HCT116 (cell line): Measurements from ENCODE around the gene FTHL17. TPM values are rescaled to one million over a fixed set of nuclear protein-coding genes. Genes with fewer than 3 reads are reported as not detected.

ENCODE experiments used
- ATAC-seq: fragments of 200-7000 bp; cut with Tn5 transposase; 2 replicates; pipeline ENCODE4 v1.9.1; 2020; ENCODE audit warnings: mild to moderate bottlenecking, moderate library complexity
- BruUV-seq: library from RNA; stranded (reverse); fragments of 400-500 nt; replicated peaks from 2 replicates; lab custom pipeline; 2021; lab: Mats Ljungman, UMichigan
- CTCF ChIA-PET: fragments of 300-600 bp; sonication (Branson Sonifier 250); formaldehyde crosslinking; loops from one replicate; lab custom pipeline; 2021; ENCODE audit warnings: antibody characterized with exemption; lab: Charles Lee
- POLR2A ChIA-PET: fragments of 300-600, 350-600 bp; sonication (Branson Sonifier 250); formaldehyde crosslinking; loops from one replicate; lab custom pipeline; 2021; ENCODE audit warnings: antibody characterized with exemption; lab: Charles Lee
- RAD21 ChIA-PET, 2 experiments: fragments of 300-600 bp; sonication (Branson Sonifier 250); formaldehyde crosslinking; loops; one replicate each; lab custom pipeline; 2023; ENCODE audit warnings: low total read pairs in 2 of 2; ENCODE audit not compliant: uncharacterized antibody in 2 of 2, unreplicated experiment in 2 of 2, low non-redundant PET in 1 of 2; lab: Charles Lee
- DNase-seq: peaks from one replicate; pipeline ENCODE4 v3.0.0-alpha.2; 2010; ENCODE audit warnings: low read depth, low spot score
- H2AFZ ChIP-seq: fragments of 200-600 bp; shearing (Covaris generic), sonication (generic); 2 replicates; pipeline ENCODE4 v1.6.1; 2017; ENCODE audit warnings: low read depth, mixed run types, mixed read lengths, antibody characterized with exemption, low read length; ENCODE audit not compliant: poor library complexity, severe bottlenecking
- H3K27ac ChIP-seq: 2 replicates; pipeline ENCODE4 v1.5.1; 2012; ENCODE audit warnings: low read depth, low read length
- H3K27me3 ChIP-seq: fragments of 200-600 bp; sonication (generic); 2 replicates; pipeline ENCODE4 v1.6.1; 2016; ENCODE audit warnings: mixed run types, low read length, mixed read lengths; ENCODE audit not compliant: insufficient read depth
- H3K36me3 ChIP-seq, 2 experiments: fragments of 200-500 bp in 1 of 2; fragments of 200-600 bp in 1 of 2; sonication (Bioruptor generic) in 1 of 2; sonication (generic) in 1 of 2; 2 replicates each; pipeline versions ENCODE4 v1.5.1 to v1.6.1; 2014 to 2016; ENCODE audit warnings: low read length in 2 of 2, inconsistent platforms in 1 of 2, mixed read lengths in 1 of 2, mixed run types in 1 of 2; ENCODE audit not compliant: insufficient read depth in 2 of 2, control insufficient read depth in 1 of 2
- H3K4me1 ChIP-seq, 2 experiments: fragments of 200-600 bp in 1 of 2; sonication (generic) in 1 of 2; 2 replicates each; pipeline versions ENCODE4 v1.5.1 to v1.6.1; 2012 to 2017; ENCODE audit warnings: low read length in 2 of 2, inconsistent platforms in 1 of 2, mild to moderate bottlenecking in 1 of 2, mixed read lengths in 1 of 2, mixed run types in 1 of 2, moderate library complexity in 1 of 2; ENCODE audit not compliant: insufficient read depth in 2 of 2, control insufficient read depth in 1 of 2
- H3K4me2 ChIP-seq: fragments of 200-600 bp; sonication (generic); 2 replicates; pipeline ENCODE4 v1.6.1; 2017; ENCODE audit warnings: mixed run types, low read length, mixed read lengths
- H3K4me3 ChIP-seq, 2 experiments: fragments of 200-600 bp in 1 of 2; sonication (generic) in 1 of 2; replicated peaks in 1 of 2; 2 replicates each; pipeline ENCODE4 v1.5.1; 2011 to 2016; ENCODE audit warnings: low read length in 2 of 2, control low read depth in 1 of 2, low read depth in 1 of 2, mild to moderate bottlenecking in 1 of 2, mixed read lengths in 1 of 2, mixed run types in 1 of 2
- H3K79me2 ChIP-seq: fragments of 200-600 bp; sonication (generic); 2 replicates; pipeline ENCODE4 v1.6.1; 2017; ENCODE audit warnings: mild to moderate bottlenecking, mixed run types, low read length, moderate library complexity, mixed read lengths; ENCODE audit not compliant: insufficient read depth
- H3K9ac ChIP-seq: fragments of 200-600 bp; sonication (generic); 2 replicates; pipeline ENCODE4 v1.6.1; 2016; ENCODE audit warnings: low read length, mixed read lengths
- H3K9me2 ChIP-seq: fragments of 200-600 bp; sonication (generic), shearing (Covaris generic); 2 replicates; pipeline ENCODE4 v1.6.1; 2017; ENCODE audit warnings: mixed run types, mild to moderate bottlenecking, moderate library complexity; ENCODE audit not compliant: insufficient read depth
- H3K9me3 ChIP-seq, 2 experiments: fragments of 200-500 bp in 1 of 2; fragments of 200-600 bp in 1 of 2; sonication (Bioruptor generic) in 1 of 2; sonication (generic) in 1 of 2; 2 replicates each; pipeline ENCODE4 v1.6.1; 2014 to 2017; ENCODE audit warnings: low read length in 2 of 2, mixed read lengths in 2 of 2, inconsistent platforms in 1 of 2, low read depth in 1 of 2, mild to moderate bottlenecking in 1 of 2, mixed run types in 1 of 2, moderate library complexity in 1 of 2; ENCODE audit not compliant: control insufficient read depth in 1 of 2, insufficient read depth in 1 of 2
- H4K20me1 ChIP-seq: fragments of 200-600 bp; sonication (generic), shearing (Covaris generic); 2 replicates; pipeline ENCODE4 v1.6.1; 2017; ENCODE audit warnings: mixed run types, mild to moderate bottlenecking, moderate library complexity; ENCODE audit not compliant: insufficient read depth
- CTCF ChIP-seq, 3 experiments: fragments of 200-600 bp in 1 of 3; sonication (generic) in 1 of 3; IDR thresholded peaks in 2 of 3; conservative IDR thresholded peaks in 1 of 3; 2 replicates each; pipeline ENCODE4 v1.5.1; 2012 to 2017; ENCODE audit warnings: low read depth in 2 of 3, low read length in 2 of 3, antibody characterized with exemption in 1 of 3, borderline replicate concordance in 1 of 3, control low read depth in 1 of 3, mild to moderate bottlenecking in 1 of 3, mixed read lengths in 1 of 3, mixed run types in 1 of 3, moderate library complexity in 1 of 3; ENCODE audit not compliant: insufficient read depth in 1 of 3
- ELF1 ChIP-seq: IDR thresholded peaks from 2 replicates; pipeline ENCODE4 v1.6.1; 2012; ENCODE audit warnings: low read depth, borderline replicate concordance
- JUND ChIP-seq: IDR thresholded peaks from 2 replicates; pipeline ENCODE4 v1.6.1; 2012
- POLR2AphosphoS5 ChIP-seq: IDR thresholded peaks from 2 replicates; pipeline ENCODE4 v1.6.1; 2011; ENCODE audit warnings: mild to moderate bottlenecking, low read depth, low read length, moderate library complexity
- ZFX ChIP-seq: fragments of 450-650 bp; IDR thresholded peaks from 2 replicates; pipeline ENCODE4 v1.6.1; 2017
- intact Hi-C: fragments of 100-400 bp; cut with micrococcal nuclease; formaldehyde crosslinking; loops from 2 replicates; pipeline ENCODE4 v1.10.0; 2022
- total RNA-seq: library from RNA; stranded (reverse); gene quantifications from one replicate; pipeline ENCODE4 v1.2.1, GENCODE V29; 2021; ENCODE audit not compliant: unreplicated experiment

FTHL17 gene
- total RNA-seq, 1 experiment from 2014 or later = not detected

- H2AFZ ChIP-seq = no peak overlapping the region
- no peaks in the 10 kb centered on the region for H3K27me3 ChIP-seq
- H3K9me3 ChIP-seq = no peaks in the 10 kb centered on the region
- CTCF ChIA-PET = no interaction called here
- no peaks in the 10 kb centered on the region for H3K4me1 ChIP-seq
- no peak overlapping the region for H3K4me2 ChIP-seq
- H3K36me3 ChIP-seq = no peaks in the 10 kb centered on the region
- POLR2A ChIA-PET = no interaction called here
- H3K79me2 ChIP-seq = no peaks in the 10 kb centered on the region
- H4K20me1 ChIP-seq = no peaks in the 10 kb centered on the region
- H3K4me3 ChIP-seq = no peak overlapping the region
- H3K9ac ChIP-seq = no peak overlapping the region
- DNase-seq = no peak
- no peak for TF ChIP-seq POLR2AphosphoS5
- no peak for TF ChIP-seq CTCF (IDR thresholded peaks at IDR 0.05 in 2 of 3, conservative IDR thresholded peaks at IDR 0.05 in 1 of 3; ENCODE audit: borderline replicate concordance in 1 of 3, insufficient read depth in 1 of 3, low read depth in 2 of 3, low read length in 2 of 3)
- no peak for TF ChIP-seq ZFX
- TF ChIP-seq JUND = no peak
- no peak for TF ChIP-seq ELF1
- intact Hi-C loops = no loop called here
- ATAC-seq = no peak
- RAD21 ChIA-PET = no interaction called here
- no peaks in the 10 kb centered on the region for H3K9me2 ChIP-seq
- H3K27ac ChIP-seq = no peak overlapping the region
- no TSS peak for BruUV-seq
These were observed 27.8 kb upstream of the FTHL17 start for GRCh38 chrX:31099536-31100090.

GRCh38 chrX:31098079-31098478 lies 26.2 kb upstream of the FTHL17 start:
- no peak for TF ChIP-seq CTCF (IDR thresholded peaks at IDR 0.05 in 2 of 3, conservative IDR thresholded peaks at IDR 0.05 in 1 of 3; ENCODE audit: borderline replicate concordance in 1 of 3, insufficient read depth in 1 of 3, low read depth in 2 of 3, low read length in 2 of 3)
- H2AFZ ChIP-seq = no peak overlapping the region
- H3K4me3 ChIP-seq = no peak overlapping the region
- no peak for DNase-seq
- CTCF ChIA-PET = no interaction called here
- no peaks in the 10 kb centered on the region for H3K79me2 ChIP-seq
- POLR2A ChIA-PET = no interaction called here
- H4K20me1 ChIP-seq = no peaks in the 10 kb centered on the region
- no peaks in the 10 kb centered on the region for H3K36me3 ChIP-seq
- no peaks in the 10 kb centered on the region for H3K4me1 ChIP-seq
- no peak overlapping the region for H3K4me2 ChIP-seq
- ATAC-seq = no peak
- RAD21 ChIA-PET = no interaction called here
- no peaks in the 10 kb centered on the region for H3K27me3 ChIP-seq
- no TSS peak for BruUV-seq
- intact Hi-C loops = no loop called here
- no peak overlapping the region for H3K27ac ChIP-seq
- no peaks in the 10 kb centered on the region for H3K9me3 ChIP-seq
- no peak overlapping the region for H3K9ac ChIP-seq
- no peaks in the 10 kb centered on the region for H3K9me2 ChIP-seq
